ENCODE data around the gene RPL15. TPM values are rescaled to one million over a fixed set of nuclear protein-coding genes. Genes with fewer than 3 reads are reported as not detected.
"Not testable (repeated sequence)": the region's sequence is repeated elsewhere in the genome, so short reads cannot be mapped to it uniquely, and the experiment has no call there.

RPL15 gene
- total RNA-seq, 1 donor from 2014 or later, result 1,647 TPM

- DNase-seq (ENCODE audit: low read depth), result peak; percentile 10
Observed at GRCh38 chr3:23889386-23889785, 27.5 kb upstream of the RPL15 start.

- DNase-seq (ENCODE audit: low read depth), result no peak
Observed at GRCh38 chr3:23889950-23890349, 27.0 kb upstream of the RPL15 start.

- DNase-seq (ENCODE audit: low read depth), result no peak
Observed at GRCh38 chr3:23894254-23895061, 22.5 kb upstream of the RPL15 start.

GRCh38 chr3:23895181-23895580 is 21.8 kb upstream of the RPL15 start:
- DNase-seq (ENCODE audit: low read depth), result no peak

- no peak for DNase-seq (ENCODE audit: low read depth)
Observed at GRCh38 chr3:23900744-23901143, 16.2 kb upstream of the RPL15 start.

- DNase-seq (ENCODE audit: low read depth), result no peak
Observed at GRCh38 chr3:23904545-23904944, 12.4 kb upstream of the RPL15 start.

- DNase-seq (ENCODE audit: low read depth), result no peak
Observed at GRCh38 chr3:23909341-23909740, 7.6 kb upstream of the RPL15 start.

GRCh38 chr3:23911397-23911796 is 5.5 kb upstream of the RPL15 start:
- no peak for DNase-seq (ENCODE audit: low read depth)

GRCh38 chr3:23912335-23912734 is 4.6 kb upstream of the RPL15 start:
- DNase-seq (ENCODE audit: low read depth), result not testable (repeated sequence)

GRCh38 chr3:23913182-23913581 is 3.8 kb upstream of the RPL15 start:
- DNase-seq (ENCODE audit: low read depth), result no peak

- DNase-seq (ENCODE audit: low read depth), result no peak
Observed at GRCh38 chr3:23913873-23914743, 2.8 kb upstream of the RPL15 start.

GRCh38 chr3:23915537-23916108 is 1.3 kb upstream of the RPL15 start:
- no peak for DNase-seq (ENCODE audit: low read depth)

- DNase-seq (ENCODE audit: low read depth), result no peak
Observed at GRCh38 chr3:23916152-23916885, 613 bp upstream of the RPL15 start.

- DNase-seq (ENCODE audit: low read depth), result peak; percentile 60
Observed at GRCh38 chr3:23917679-23918303, 859 bp downstream of the RPL15 start.

- not testable (repeated sequence) for DNase-seq (ENCODE audit: low read depth)
Observed at GRCh38 chr3:23918331-23918730, 1.4 kb downstream of the RPL15 start.

- DNase-seq (ENCODE audit: low read depth), result no peak
Observed at GRCh38 chr3:23919628-23920027, 2.7 kb downstream of the RPL15 start.

GRCh38 chr3:23920151-23920655 is 3.3 kb downstream of the RPL15 start:
- DNase-seq (ENCODE audit: low read depth), result no peak

- no peak for DNase-seq (ENCODE audit: low read depth)
Observed at GRCh38 chr3:23921052-23921511, 4.2 kb downstream of the RPL15 start.

GRCh38 chr3:23923786-23924185 is 6.9 kb downstream of the RPL15 start:
- peak; percentile 81 for DNase-seq (ENCODE audit: low read depth)

- no peak for DNase-seq (ENCODE audit: low read depth)
Observed at GRCh38 chr3:23926246-23926645, 9.3 kb downstream of the RPL15 start.
